ENCODE data around the gene KCTD16.
A peak's percentile ranks its signal among the peaks of the same experiment; 100 is the strongest.

KCTD16 gene

DNA sequence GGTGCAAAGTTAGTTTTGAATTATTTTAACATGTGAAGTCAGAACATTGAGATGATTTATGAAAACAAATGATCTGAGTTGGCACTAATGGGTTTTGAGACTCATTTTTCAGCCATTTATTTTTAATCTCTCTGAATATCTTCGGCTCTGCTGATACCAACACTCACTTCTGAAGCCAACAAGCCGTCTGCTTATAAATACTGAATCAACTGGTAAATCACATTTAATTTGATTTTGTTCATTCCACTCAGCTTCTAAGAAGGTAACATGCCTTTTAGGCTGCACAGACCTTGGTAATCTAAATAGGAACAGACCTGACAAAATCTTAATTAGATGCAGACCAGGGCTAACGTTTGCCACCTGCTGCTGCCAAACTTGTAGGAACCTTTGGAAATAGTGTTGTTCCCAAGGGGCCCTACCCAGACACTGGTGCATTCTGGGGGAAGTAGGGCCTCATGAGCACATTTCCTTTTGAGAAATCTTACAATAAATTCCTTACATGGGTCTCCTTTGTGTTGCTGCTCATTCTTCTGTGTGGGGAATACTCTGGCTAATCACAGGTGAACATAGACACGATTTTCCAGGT, 182.2 kb downstream of the KCTD16 start:
- no peak for DNase-seq

DNA sequence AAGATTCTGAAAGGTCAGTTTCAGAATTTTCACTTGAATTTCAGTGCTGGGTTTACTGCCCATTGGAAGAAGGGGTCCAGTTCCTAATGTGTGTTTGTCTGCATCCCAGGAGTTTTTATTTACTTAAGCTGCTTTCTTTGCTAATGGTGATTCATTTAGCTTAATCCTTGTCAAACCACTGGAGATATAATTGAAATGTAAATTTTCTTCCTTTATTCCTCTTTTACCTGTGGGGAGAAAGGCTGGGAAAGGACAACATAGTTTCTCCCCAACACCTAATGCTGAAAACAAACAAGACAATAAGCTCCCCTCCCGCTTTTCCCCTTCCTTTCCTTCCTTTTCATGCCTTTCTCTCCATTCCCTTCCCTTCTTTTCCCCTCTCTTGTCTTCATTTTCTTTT, 185.8 kb downstream of the KCTD16 start:
- no peak for DNase-seq

GRCh38 chr5:144361406-144361805, 190.7 kb downstream of the KCTD16 start:
- DNase-seq: no peak

DNA sequence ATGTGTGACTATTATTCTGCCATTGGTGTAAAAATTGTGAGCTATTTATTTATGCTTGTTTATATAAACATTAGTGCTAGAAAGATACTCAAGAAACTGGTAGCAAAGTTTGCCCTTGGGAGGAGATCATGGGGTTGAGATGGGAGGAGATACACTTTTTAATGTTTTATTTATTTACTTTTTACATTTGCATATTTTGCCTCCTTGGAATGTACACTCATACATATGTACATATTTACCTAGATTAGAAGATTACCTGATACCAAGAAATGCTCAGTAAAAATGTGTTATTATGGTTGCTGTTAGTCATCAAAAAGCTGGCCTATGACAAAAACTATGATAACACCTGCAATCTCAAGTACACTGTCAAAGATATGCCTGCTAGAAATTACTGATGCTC, 195.2 kb downstream of the KCTD16 start:
- DNase-seq: no peak

GRCh38 chr5:144367991-144368390, 197.3 kb downstream of the KCTD16 start:
- no peak for DNase-seq

DNA sequence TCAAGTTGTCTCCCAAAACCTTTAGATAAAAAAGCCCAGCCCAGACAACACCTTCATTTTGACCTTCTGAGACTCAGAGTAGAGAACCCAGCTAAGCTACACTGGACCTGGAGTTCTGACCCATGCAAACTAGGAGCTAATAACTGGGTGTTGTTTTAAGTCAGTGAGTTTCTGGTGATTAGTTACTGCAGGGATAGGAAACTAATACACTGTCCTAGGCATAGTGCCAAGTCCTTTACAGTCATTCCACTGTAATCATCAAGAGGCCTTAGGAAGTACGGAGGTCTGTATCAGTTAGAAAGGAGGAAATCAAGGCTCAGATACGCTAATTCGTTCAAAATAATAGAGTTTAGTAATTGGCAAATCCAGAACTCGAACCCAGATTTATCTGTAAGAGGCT, 197.9 kb downstream of the KCTD16 start:
- DNase-seq: peak; percentile 0

GRCh38 chr5:144369006-144369405, 198.3 kb downstream of the KCTD16 start:
- peak; percentile 6 for DNase-seq

GRCh38 chr5:144370273-144370672, 199.6 kb downstream of the KCTD16 start:
- DNase-seq: no peak

DNA sequence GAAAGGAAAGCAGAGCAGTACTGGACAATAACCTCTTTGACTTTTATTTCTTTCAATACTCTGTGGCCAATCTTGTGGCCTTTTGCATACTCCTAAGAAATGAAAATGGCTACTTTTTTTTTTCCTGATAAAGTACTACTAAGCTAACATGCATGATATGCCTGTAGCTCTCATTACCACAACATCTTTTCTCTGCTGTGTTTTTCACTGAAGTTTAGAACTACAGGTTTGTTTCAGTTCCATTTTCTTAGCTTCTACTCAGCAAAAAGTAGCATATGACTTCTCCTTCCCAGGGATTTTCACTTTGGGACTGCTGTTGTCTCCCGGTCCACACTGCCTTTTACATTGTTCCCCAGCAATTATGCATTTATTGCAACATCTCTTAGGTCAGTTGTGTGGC, 204.0 kb downstream of the KCTD16 start:
- no peak for DNase-seq

DNA sequence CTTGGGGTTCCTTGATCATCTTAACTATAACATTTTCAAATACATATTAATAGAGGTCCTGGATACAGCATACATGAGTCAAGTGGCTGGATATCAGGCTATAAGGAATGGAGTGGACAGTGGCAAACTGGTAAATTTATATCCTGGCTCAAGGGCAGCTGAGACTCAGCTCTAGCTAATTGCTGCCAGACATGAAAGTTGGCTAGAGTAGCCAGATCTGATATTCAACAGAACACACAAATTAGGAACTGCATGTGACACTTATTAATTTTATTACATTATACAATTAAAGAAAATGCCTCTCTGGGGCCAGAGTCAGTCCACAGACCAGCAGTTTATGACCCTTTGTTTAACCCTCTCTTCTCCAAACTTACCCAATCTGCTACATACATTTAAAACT, 206.5 kb downstream of the KCTD16 start:
- DNase-seq: no peak

DNA sequence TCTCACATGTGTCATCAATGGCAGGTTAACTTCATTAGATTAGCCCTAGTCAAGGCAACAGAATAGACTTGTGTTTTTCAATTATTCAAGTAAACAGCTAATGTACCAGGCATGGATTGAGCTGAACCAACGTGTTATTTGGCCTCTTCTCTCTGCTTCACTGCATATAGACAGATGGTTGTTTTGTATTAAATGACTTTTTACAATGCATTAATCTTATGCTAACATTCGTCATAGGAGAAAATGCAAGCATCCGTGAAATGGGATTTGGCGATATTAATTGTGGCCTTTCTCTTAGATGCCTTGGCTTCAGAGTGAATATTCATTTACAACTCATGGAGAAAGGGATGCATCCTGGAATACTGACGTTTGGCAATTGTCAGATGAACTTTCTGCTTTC, 208.0 kb downstream of the KCTD16 start:
- peak; percentile 91 for DNase-seq

- DNase-seq: no peak
Measured at GRCh38 chr5:144385597-144385996, 214.9 kb downstream of the KCTD16 start.

DNA sequence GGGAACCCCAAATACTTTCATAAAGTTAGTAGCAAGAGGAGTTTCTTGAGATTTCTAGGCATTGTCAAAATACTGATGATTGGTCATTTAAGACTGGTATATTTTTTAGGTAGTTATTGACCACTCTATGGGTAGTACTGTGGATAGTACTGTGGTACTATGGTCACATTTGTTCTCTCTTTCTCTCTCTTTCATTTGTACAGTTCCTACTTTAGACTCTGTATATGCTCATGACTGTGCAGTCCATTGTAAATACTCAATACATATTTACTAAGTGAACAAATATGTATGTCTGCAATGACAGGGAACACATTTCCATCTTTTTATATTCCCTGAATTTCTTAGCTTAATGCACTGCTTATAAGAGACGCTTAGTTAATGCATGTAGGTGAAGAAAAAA, 215.6 kb downstream of the KCTD16 start:
- no peak for DNase-seq

DNA sequence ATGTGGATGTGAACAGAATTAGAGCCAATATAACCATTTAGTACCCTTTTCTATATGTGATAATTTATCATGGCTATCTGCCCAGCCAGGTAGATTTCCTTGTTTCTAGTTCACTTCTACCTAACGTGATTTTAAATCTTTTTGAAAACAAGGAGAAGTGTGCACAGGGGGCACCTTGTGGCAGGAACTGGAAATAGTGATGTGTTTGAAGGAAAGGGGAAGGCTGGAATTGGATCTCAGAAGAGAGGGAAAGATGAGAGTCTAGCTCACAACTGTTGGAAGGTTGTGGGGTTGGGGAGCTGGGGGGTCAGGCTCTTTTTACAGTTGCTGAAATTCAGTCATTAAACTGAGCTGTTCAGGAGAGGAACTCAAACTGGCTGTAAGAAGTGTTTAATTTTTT, 219.5 kb downstream of the KCTD16 start:
- no peak for DNase-seq

DNA sequence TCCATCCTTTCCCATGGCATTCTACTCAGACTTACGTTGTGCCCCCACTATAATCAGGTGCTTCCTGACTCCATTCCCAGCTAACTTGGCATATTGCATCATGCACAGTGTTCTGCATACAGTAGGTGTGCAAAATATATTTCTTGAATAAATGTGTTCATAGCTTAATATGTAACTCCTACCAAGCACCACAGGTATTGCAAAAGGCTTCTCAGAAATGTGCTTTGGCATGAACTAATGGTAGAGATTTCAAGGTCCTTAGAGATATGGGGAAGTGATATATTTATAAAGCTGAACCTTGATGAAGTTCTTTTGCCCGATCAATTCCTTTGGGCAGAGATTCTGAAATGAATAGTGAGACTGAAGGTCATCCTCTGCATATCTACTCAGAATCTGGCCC, 220.4 kb downstream of the KCTD16 start:
- no peak for DNase-seq

DNA sequence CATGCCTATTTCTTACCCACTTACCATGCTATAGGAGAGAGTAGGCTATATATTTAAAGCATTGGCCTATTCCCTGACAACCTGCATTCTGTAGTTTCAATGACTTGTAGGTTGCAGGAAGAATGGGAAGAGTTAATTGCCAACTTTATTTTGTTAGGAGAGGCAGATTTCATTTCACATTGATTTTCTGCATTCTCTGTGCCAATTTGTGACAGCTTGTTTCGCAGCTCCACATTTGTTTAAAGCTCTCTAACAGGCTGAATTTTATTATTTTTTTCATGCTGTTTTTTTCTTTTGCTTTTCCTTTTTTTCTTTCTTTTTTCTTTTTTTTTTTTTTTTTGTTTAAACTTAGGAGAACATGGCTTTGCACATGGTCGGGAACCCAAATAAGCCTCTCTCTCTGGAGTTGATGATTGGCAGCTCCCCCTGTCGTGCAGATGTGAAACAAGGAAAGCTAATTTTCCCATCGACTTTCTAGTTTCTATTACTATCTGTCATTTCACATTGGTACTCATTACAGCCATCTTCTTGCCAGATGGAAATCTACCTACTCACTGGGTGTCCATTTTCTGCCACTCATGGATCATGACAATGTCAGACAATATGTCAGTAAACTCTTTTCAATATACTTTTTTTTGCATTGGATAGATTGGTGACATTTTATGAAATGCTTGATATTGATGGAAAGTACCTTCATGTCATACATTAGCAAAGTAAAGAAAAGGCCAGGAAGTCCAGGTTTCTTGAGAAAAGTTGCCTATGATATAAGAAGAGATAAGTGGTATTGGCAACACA, 223.2 kb downstream of the KCTD16 start:
- no peak for DNase-seq

DNA sequence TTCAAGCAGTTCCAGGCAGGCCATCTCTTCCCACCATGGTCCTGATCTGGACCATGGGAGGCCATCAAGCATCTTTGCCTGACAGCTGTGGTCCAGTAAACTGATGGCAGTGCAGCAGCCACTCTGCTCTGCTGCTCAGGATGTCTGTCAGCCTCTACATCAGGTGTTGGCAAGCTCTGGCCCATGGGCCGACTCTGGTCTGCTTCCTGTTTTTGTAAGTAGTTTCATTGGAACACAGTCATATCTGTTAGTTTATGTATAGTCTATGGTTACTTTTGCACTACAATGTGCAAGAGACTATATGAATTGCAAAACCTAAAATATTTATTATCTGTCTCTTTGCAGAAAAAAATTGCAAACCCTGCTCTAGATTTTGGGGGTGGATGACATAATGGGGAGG, 225.0 kb downstream of the KCTD16 start:
- no peak for DNase-seq

GRCh38 chr5:144403058-144403457, 232.4 kb downstream of the KCTD16 start:
- DNase-seq: no peak

DNA sequence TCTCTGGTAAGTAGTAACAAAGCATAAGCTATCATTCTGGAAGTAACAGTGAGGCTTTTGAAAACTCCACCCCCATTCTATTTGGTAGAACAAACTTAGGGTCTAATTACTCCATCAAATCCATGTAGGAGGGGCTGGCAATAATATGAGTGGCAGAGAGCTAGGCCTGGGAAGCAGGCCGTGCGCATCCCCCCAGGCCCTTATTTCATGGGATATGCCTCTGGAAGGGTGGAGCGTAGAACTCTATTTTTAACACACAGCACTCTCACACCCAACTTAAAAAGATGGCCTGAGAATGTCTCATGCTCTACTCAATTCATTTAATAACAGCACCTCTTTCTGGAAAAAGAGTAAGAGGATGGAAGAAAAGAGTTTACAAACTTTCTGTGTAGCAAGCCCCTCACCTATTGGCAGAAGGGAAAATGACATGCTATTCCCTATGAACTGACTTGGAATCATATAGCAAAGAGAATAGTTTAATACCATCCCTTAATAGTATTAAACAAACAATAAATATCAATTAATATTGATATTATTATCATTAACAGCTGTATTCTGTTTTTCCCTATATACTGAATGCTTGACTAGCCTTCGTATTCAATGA, 233.2 kb downstream of the KCTD16 start:
- no peak for DNase-seq

DNA sequence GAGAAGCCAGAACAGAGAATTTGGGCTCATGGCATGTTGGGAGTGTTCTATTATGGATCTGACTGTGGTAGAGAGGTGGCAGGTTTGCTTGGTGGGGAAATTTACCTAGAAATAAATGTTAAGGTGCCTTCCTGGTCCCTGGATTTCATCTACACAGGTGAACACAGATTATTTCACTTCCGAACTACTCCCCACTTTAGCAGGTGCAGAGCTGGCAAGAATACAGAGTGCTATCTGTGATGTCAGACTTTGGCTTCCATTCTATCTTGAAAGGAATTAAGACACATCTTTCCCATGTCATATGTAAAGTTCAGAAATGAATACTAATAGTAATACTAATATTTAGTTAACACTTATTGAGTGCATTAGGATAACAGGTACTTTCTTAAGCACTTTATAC, 234.0 kb downstream of the KCTD16 start:
- no peak for DNase-seq

GRCh38 chr5:144405991-144406390, 235.3 kb downstream of the KCTD16 start:
- no peak for DNase-seq

- no peak for DNase-seq
Measured at GRCh38 chr5:144406442-144406841, 235.8 kb downstream of the KCTD16 start.

- DNase-seq: no peak
Measured at GRCh38 chr5:144414202-144415029, 243.7 kb downstream of the KCTD16 start.

DNA sequence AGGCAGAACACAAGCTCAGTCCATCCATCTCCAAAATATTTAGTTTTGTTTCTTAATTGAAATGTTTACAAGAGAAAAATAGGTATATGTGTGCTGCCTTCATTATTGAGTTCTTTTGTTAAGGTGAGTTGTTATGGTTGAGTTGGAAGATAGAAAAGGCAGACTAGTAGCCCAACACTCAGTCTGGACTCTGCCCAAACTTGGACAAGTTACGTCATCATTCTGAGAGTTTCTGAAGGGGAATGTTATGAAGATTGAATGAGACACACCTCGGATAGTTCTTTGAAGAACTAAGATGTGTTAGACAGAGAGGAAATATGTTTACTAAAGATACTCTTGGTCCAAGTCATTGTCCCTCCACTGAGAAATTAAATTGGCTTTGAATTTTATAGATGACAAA, 245.5 kb downstream of the KCTD16 start:
- DNase-seq: no peak

Measured in NCI-H1694 (cell line).